Hematopoietic multipotent progenitor cell treated with erythropoietin and hydrocortisone succinate and interleukin-3 and kit ligand, for 4 days (in vitro differentiated cells): ENCODE measurements around the gene ISG20.
"Not testable (repeated sequence)": the region's sequence is repeated elsewhere in the genome, so short reads cannot be mapped to it uniquely, and the experiment has no call there.

ENCODE experiments used
- DNase-seq: peaks from one replicate; pipeline ENCODE4 v3.0.0-alpha.2; 2015

Gene ISG20

GRCh38 chr15:88637436-88637835, 1.4 kb upstream of the ISG20 start:
- no peak for DNase-seq

- DNase-seq, result no peak
Observed at GRCh38 chr15:88637841-88638625, 783 bp upstream of the ISG20 start.

- no peak for DNase-seq
Observed at GRCh38 chr15:88641959-88642452, 3.2 kb downstream of the ISG20 start.

- DNase-seq, result not testable (repeated sequence)
Observed at GRCh38 chr15:88642514-88642913, 3.7 kb downstream of the ISG20 start.

GRCh38 chr15:88644741-88645140, 5.9 kb downstream of the ISG20 start:
- DNase-seq, result no peak

GRCh38 chr15:88645171-88646087, 6.6 kb downstream of the ISG20 start:
- DNase-seq, result no peak

GRCh38 chr15:88646088-88646405, 7.2 kb downstream of the ISG20 start:
- DNase-seq, result no peak

GRCh38 chr15:88646951-88647350, 8.1 kb downstream of the ISG20 start:
- DNase-seq, result no peak

- no peak for DNase-seq
Observed at GRCh38 chr15:88647351-88648105, 8.7 kb downstream of the ISG20 start.

GRCh38 chr15:88648357-88649214, 9.8 kb downstream of the ISG20 start:
- DNase-seq, result no peak

GRCh38 chr15:88649286-88649733, 10.5 kb downstream of the ISG20 start:
- no peak for DNase-seq

GRCh38 chr15:88649753-88650551, 11.1 kb downstream of the ISG20 start:
- no peak for DNase-seq

GRCh38 chr15:88650556-88650955, 11.7 kb downstream of the ISG20 start:
- DNase-seq, result no peak

- DNase-seq, result no peak
Observed at GRCh38 chr15:88651136-88651732, 12.4 kb downstream of the ISG20 start.

- no peak for DNase-seq
Observed at GRCh38 chr15:88651971-88652370, 13.2 kb downstream of the ISG20 start.

GRCh38 chr15:88652456-88653199, 13.8 kb downstream of the ISG20 start:
- DNase-seq, result no peak

GRCh38 chr15:88653200-88654064, 14.6 kb downstream of the ISG20 start:
- DNase-seq, result no peak

GRCh38 chr15:88654430-88655102, 15.8 kb downstream of the ISG20 start:
- DNase-seq, result no peak
